Muscle layer of colon (tissue), 2 donors: Measurements from ENCODE around the gene TMEM259.

ENCODE experiments used
- H3K27ac ChIP-seq: one replicate; pipeline ENCODE4 v1.7.0; 2013; ENCODE audit warnings: low read depth, mild to moderate bottlenecking, low read length, moderate library complexity
- H3K27me3 ChIP-seq, 2 donors: one replicate each; pipeline ENCODE4 v1.7.0; 2013; ENCODE audit warnings: low read length in 2 of 2, mild to moderate bottlenecking in 2 of 2; ENCODE audit not compliant: insufficient read depth in 2 of 2, control insufficient read depth in 1 of 2
- H3K36me3 ChIP-seq: one replicate; pipeline ENCODE4 v1.7.0; 2013; ENCODE audit warnings: mild to moderate bottlenecking, low read length; ENCODE audit not compliant: insufficient read depth
- H3K4me1 ChIP-seq: one replicate; pipeline ENCODE4 v1.7.0; 2013; ENCODE audit warnings: mild to moderate bottlenecking, low read length; ENCODE audit not compliant: insufficient read depth
- H3K4me3 ChIP-seq, 2 donors: one replicate each; pipeline ENCODE4 v1.7.0; 2013; ENCODE audit warnings: low read length in 2 of 2, low read depth in 1 of 2, mild to moderate bottlenecking in 1 of 2, moderate library complexity in 1 of 2
- H3K9ac ChIP-seq: one replicate; pipeline ENCODE4 v1.7.0; 2013; ENCODE audit warnings: low read length
- H3K9me3 ChIP-seq: one replicate; pipeline ENCODE4 v1.7.0; 2013; ENCODE audit warnings: mild to moderate bottlenecking, low read length
- donor health status: abdominal sarcoma.
- donor health status: Adenocarcinoma of cecum.

Gene TMEM259

DNA sequence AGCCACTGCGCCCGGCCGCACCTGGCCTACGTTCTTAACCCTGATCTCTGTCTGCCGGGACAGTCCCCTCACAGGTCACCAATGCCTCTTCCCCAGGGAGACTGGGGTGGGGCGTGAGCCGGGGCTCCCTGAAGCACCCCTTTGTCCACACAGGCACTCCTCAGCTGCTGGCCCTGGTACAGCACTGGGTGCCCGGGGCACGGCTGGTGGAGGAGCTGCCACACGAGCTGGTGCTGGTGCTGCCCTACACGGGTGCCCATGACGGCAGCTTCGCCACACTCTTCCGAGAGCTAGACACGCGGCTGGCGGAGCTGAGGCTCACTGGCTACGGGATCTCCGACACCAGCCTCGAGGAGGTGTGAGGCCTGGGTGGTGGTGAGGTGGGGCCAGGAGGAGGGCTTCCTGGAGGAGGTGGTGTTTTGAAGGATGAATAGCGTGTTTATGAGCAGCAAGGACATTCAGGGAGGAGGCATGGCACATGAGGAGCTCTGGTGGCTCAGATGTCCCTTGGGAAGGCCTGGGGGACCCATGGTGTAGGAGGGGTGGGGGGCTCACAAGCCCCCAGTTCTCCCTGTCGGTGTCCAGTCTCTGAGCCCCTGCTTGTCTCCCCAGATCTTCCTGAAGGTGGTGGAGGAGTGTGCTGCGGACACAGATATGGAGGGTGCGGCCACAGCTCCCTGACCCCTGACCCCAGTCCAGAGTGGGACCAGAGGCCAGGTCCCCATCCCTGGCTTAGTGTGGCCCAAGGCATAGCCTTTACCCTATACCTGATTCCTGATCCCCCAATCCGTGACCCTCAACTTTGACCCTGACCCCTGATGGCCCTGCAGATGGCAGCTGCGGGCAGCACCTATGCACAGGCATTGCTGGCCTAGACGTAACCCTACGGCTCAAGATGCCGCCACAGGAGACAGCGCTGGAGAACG is 32.5 kb upstream of the TMEM259 start:
- Histone ChIP-seq H3K9me3 (peaks cover 16% of the 10 kb centered on the region), H3K9ac (no peak overlapping the region), H3K36me3 (no peaks in the 10 kb centered on the region), H3K27ac (no peak overlapping the region), H3K27me3 (no peaks in the 10 kb centered on the region), H3K4me1 (no peaks in the 10 kb centered on the region), H3K4me3 (no peak overlapping the region)

- Histone ChIP-seq H3K27me3 (no peaks in the 10 kb centered on the region), H3K4me1 (no peaks in the 10 kb centered on the region), H3K9me3 (peaks cover 11% of the 10 kb centered on the region), H3K9ac (no peak overlapping the region), H3K4me3 (no peak overlapping the region), H3K36me3 (no peaks in the 10 kb centered on the region), H3K27ac (no peak overlapping the region)
Observed at GRCh38 chr19:1052349-1052975, 31.5 kb upstream of the TMEM259 start.

GRCh38 chr19:1051791-1052190 is 30.9 kb upstream of the TMEM259 start:
- Histone ChIP-seq H3K27ac (no peak overlapping the region), H3K36me3 (no peaks in the 10 kb centered on the region), H3K9ac (no peak overlapping the region), H3K27me3 (no peaks in the 10 kb centered on the region), H3K9me3 (peaks cover 4% of the 10 kb centered on the region), H3K4me3 (no peak overlapping the region), H3K4me1 (no peaks in the 10 kb centered on the region)

GRCh38 chr19:1050989-1051788 is 30.3 kb upstream of the TMEM259 start:
- Histone ChIP-seq H3K9me3 (no peaks in the 10 kb centered on the region), H3K4me3 (no peak overlapping the region), H3K36me3 (no peaks in the 10 kb centered on the region), H3K4me1 (no peaks in the 10 kb centered on the region), H3K27me3 (no peaks in the 10 kb centered on the region), H3K27ac (no peak overlapping the region), H3K9ac (no peak overlapping the region)

GRCh38 chr19:1049800-1050199 is 28.9 kb upstream of the TMEM259 start:
- H3K36me3 ChIP-seq: no peaks in the 10 kb centered on the region

GRCh38 chr19:1049106-1049505 is 28.2 kb upstream of the TMEM259 start:
- Histone ChIP-seq H3K27ac (no peak overlapping the region), H3K4me1 (no peaks in the 10 kb centered on the region), H3K27me3 (no peaks in the 10 kb centered on the region), H3K9ac (no peak overlapping the region), H3K36me3 (no peaks in the 10 kb centered on the region), H3K9me3 (no peaks in the 10 kb centered on the region), H3K4me3 (no peak overlapping the region)

More at GRCh38 chr19:1049800-1050199, 28.9 kb upstream of the TMEM259 start:
- Histone ChIP-seq H3K9ac (no peak overlapping the region), H3K4me3 (no peak overlapping the region), H3K4me1 (no peaks in the 10 kb centered on the region), H3K27me3 (no peaks in the 10 kb centered on the region), H3K9me3 (no peaks in the 10 kb centered on the region), H3K27ac (no peak overlapping the region)

- no peaks in the 10 kb centered on the region for H3K4me1 ChIP-seq
- no peaks in the 10 kb centered on the region for H3K9me3 ChIP-seq
- H3K9ac ChIP-seq: no peak overlapping the region
- H3K4me3 ChIP-seq: no peak overlapping the region
- H3K36me3 ChIP-seq: no peaks in the 10 kb centered on the region
- peaks cover 0 to 2% of the 10 kb centered on the region in 2 donors for H3K27me3 ChIP-seq
- H3K27ac ChIP-seq: no peak overlapping the region
Observed at GRCh38 chr19:1047696-1048147, 26.8 kb upstream of the TMEM259 start.

DNA sequence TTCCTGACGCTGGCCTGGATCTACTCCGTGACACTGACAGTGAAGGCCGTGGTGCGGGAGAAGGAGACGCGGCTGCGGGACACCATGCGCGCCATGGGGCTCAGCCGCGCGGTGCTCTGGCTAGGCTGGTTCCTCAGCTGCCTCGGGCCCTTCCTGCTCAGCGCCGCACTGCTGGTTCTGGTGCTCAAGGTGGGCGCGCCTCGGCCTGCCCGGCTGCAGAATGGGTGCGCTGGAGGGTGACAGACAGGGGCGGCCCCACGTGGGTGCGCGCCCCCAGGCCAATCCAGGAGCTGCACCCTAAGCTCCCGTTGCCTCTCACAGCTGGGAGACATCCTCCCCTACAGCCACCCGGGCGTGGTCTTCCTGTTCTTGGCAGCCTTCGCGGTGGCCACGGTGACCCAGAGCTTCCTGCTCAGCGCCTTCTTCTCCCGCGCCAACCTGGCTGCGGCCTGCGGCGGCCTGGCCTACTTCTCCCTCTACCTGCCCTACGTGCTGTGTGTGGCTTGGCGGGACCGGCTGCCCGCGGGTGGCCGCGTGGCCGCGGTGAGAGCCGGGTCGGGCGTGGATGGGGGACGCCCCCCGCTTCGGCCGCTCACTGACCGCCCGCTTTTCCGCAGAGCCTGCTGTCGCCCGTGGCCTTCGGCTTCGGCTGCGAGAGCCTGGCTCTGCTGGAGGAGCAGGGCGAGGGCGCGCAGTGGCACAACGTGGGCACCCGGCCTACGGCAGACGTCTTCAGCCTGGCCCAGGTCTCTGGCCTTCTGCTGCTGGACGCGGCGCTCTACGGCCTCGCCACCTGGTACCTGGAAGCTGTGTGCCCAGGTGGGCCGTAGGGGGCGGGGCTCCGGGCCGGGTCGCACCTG is 26.1 kb upstream of the TMEM259 start:
- H3K36me3 ChIP-seq: no peaks in the 10 kb centered on the region
- H3K9me3 ChIP-seq: no peaks in the 10 kb centered on the region
- no peak overlapping the region for H3K27ac ChIP-seq
- no peaks in the 10 kb centered on the region for H3K4me1 ChIP-seq
- H3K27me3 ChIP-seq: peaks cover 0 to 9% of the 10 kb centered on the region in 2 donors
- H3K4me3 ChIP-seq: no peak overlapping the region
- no peak overlapping the region for H3K9ac ChIP-seq

DNA sequence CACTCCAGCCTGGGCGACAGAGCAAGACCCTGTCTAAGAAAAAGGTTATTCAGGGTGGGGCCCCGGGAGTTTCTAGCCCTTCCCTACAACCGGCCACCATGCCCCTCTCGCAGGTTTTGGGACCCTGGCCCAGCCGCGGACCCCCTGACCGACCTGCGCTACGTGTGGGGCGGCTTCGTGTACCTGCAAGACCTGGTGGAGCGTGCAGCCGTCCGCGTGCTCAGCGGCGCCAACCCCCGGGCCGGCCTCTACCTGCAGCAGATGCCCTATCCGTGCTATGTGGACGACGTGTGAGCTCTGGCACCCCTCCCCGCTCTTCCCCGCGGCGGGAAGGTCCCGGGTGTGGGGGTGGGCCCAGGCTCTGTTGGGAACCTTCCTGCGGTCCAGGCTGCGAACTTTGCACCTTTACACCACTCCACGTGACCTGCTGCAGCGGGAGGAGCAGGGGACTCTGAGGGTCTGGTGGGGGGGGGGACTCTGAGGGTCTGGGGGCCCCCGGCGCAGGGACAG is 25.2 kb upstream of the TMEM259 start:
- Histone ChIP-seq H3K27ac (no peak overlapping the region), H3K4me1 (peaks cover 4% of the 10 kb centered on the region), H3K9me3 (no peaks in the 10 kb centered on the region), H3K4me3 (no peak overlapping the region), H3K9ac (no peak overlapping the region), H3K27me3 (peaks cover 0 to 18% of the 10 kb centered on the region in 2 donors), H3K36me3 (no peaks in the 10 kb centered on the region)

- H3K36me3 ChIP-seq: no peaks in the 10 kb centered on the region
- H3K4me3 ChIP-seq: no peak overlapping the region
Observed at GRCh38 chr19:1045247-1045603, 24.3 kb upstream of the TMEM259 start.

More at GRCh38 chr19:1045247-1045603, 24.3 kb upstream of the TMEM259 start:
- peaks cover 0 to 19% of the 10 kb centered on the region in 2 donors for H3K27me3 ChIP-seq
- no peaks in the 10 kb centered on the region for H3K9me3 ChIP-seq
- no peak overlapping the region for H3K27ac ChIP-seq
- no peak overlapping the region for H3K9ac ChIP-seq
- peaks cover 13% of the 10 kb centered on the region for H3K4me1 ChIP-seq
